Measurements from ENCODE around the gene NFIA.

NFIA gene

GRCh38 chr1:61082311-61083012 lies at the start of gene NFIA:
Gene NFIA, plus strand, starts transcription at chr1:61082561.
- no peak for TF ChIP-seq CTCF (conservative IDR thresholded peaks at IDR 0.05; ENCODE audit: low read depth, low read length)
- H3K4me3 ChIP-seq (ENCODE audit: low read depth, low read length), result peak within 1 kb of the TSS; percentile 77
- DNase-seq (ENCODE audit: low read depth), result peak; percentile 86

GRCh38 chr1:61035880-61036279 lies 46.5 kb upstream of the NFIA start:
- no peak for DNase-seq (ENCODE audit: low read depth)
- TF ChIP-seq CTCF (conservative IDR thresholded peaks at IDR 0.05; ENCODE audit: low read depth, low read length), result no peak
- no peak overlapping the region for H3K4me3 ChIP-seq (ENCODE audit: low read depth, low read length)

DNA sequence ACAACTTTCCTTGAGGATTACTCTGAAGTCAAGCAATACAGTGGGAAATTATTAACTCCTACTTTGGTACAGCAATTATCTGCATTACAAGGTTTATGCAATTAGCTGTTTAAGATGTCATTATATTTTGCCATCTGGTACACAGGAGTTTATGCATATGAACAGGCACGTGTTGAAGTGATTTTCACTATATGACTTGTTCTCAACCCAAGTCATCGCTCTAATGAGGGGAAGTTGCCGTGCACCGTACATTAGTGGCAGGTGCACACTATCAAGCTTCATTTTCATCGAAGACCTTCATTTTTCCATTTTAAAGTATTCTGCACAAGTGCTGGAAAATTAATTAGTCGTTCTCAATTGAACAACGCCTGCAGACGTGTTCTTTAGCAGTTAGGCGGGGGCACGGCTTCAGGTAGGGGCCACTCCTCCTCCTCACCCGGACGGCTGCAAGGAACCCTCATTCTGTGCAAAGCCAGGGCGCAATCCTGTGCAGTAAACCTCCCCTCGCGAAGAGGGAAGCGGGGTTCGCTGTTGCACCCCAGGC lies 39.8 kb upstream of the NFIA start:
- H3K4me3 ChIP-seq (ENCODE audit: low read depth, low read length), result peak overlapping the region; percentile 33
- no peak for TF ChIP-seq CTCF (conservative IDR thresholded peaks at IDR 0.05; ENCODE audit: low read depth, low read length)
- no peak for DNase-seq (ENCODE audit: low read depth)

GRCh38 chr1:61043010-61043820 lies 39.1 kb upstream of the NFIA start:
- peak; percentile 87 for TF ChIP-seq CTCF (conservative IDR thresholded peaks at IDR 0.05; ENCODE audit: low read depth, low read length)
- DNase-seq (ENCODE audit: low read depth), result peak; percentile 79
- peak overlapping the region; percentile 60 for H3K4me3 ChIP-seq (ENCODE audit: low read depth, low read length)

GRCh38 chr1:61046434-61046833 lies 35.9 kb upstream of the NFIA start:
- no peak for DNase-seq (ENCODE audit: low read depth)
- no peak for TF ChIP-seq CTCF (conservative IDR thresholded peaks at IDR 0.05; ENCODE audit: low read depth, low read length)
- no peak overlapping the region for H3K4me3 ChIP-seq (ENCODE audit: low read depth, low read length)

DNA sequence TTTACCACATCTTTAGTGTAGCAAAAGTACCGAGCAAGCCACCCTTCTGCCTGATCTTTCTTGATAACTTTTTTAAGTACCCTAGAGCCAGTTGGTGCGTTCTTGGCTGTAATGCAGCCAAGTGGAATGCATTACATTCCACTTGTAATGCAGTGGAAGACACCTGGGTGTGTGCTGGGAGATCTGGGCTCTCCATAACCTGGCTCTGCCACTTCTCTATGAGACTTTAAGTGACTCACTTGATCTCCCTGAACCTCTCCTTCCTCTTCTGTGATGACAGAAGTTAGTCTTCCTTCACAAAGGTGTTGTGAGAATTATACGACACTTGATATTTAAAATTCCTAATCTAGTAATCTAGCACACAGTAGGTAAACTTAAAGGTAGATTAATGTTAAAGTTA lies 35.3 kb upstream of the NFIA start:
- no peak for DNase-seq (ENCODE audit: low read depth)
- H3K4me3 ChIP-seq (ENCODE audit: low read depth, low read length), result no peak overlapping the region
- TF ChIP-seq CTCF (conservative IDR thresholded peaks at IDR 0.05; ENCODE audit: low read depth, low read length), result no peak

All from choroid plexus epithelial cell (primary cell).